ENCODE results near the gene SETX.

Gene SETX

GRCh38 chr9:132239518-132239917 lies 115.3 kb downstream of the SETX start:
- no peak for DNase-seq

GRCh38 chr9:132238992-132239391 lies 115.8 kb downstream of the SETX start:
- DNase-seq: no peak

GRCh38 chr9:132238026-132238972 lies 116.5 kb downstream of the SETX start:
- DNase-seq: no peak

- no peak for DNase-seq
Measured at GRCh38 chr9:132237481-132237880, 117.3 kb downstream of the SETX start.

GRCh38 chr9:132236662-132237311 lies 118.0 kb downstream of the SETX start:
- no peak for DNase-seq

- DNase-seq: peak; percentile 87
Measured at GRCh38 chr9:132235894-132236661, 118.7 kb downstream of the SETX start.

GRCh38 chr9:132235125-132235524 lies 119.7 kb downstream of the SETX start:
- DNase-seq: no peak

GRCh38 chr9:132234535-132234934 lies 120.3 kb downstream of the SETX start:
- no peak for DNase-seq

GRCh38 chr9:132233138-132233537 lies 121.6 kb downstream of the SETX start:
- no peak for DNase-seq

GRCh38 chr9:132232522-132232921 lies 122.3 kb downstream of the SETX start:
- no peak for DNase-seq

- DNase-seq: no peak
Measured at GRCh38 chr9:132231019-132231701, 123.6 kb downstream of the SETX start.

- no peak for DNase-seq
Measured at GRCh38 chr9:132230605-132231004, 124.2 kb downstream of the SETX start.

GRCh38 chr9:132228062-132228461 lies 126.7 kb downstream of the SETX start:
- no peak for DNase-seq

GRCh38 chr9:132226571-132227430 lies 128.0 kb downstream of the SETX start:
- DNase-seq: no peak

GRCh38 chr9:132224645-132225044 lies 130.1 kb downstream of the SETX start:
- DNase-seq: no peak

GRCh38 chr9:132221941-132222340 lies 132.8 kb downstream of the SETX start:
- no peak for DNase-seq

- no peak for DNase-seq
Measured at GRCh38 chr9:132218208-132218607, 136.6 kb downstream of the SETX start.

GRCh38 chr9:132216861-132217619 lies 137.7 kb downstream of the SETX start:
- no peak for DNase-seq

GRCh38 chr9:132214027-132214622 lies 140.7 kb downstream of the SETX start:
- DNase-seq: no peak

- no peak for DNase-seq
Measured at GRCh38 chr9:132211570-132211969, 143.2 kb downstream of the SETX start.
